HG02840 (cell line): ENCODE data around the gene LCN1.

Experiments used
- ATAC-seq: cut with Tn5 transposase; IDR thresholded peaks from one replicate; pipeline ENCODE4 v1.9.1; 2021; ENCODE audit warnings: mild to moderate bottlenecking, moderate library complexity, moderate number of reproducible peaks; ENCODE audit not compliant: unreplicated experiment, low FRiP score

Gene LCN1

GRCh38 chr9:135488013-135488330 is 33.3 kb upstream of the LCN1 start:
- no peak for ATAC-seq

- no peak for ATAC-seq
These were observed 32.7 kb upstream of the LCN1 start for GRCh38 chr9:135488527-135488926.

DNA sequence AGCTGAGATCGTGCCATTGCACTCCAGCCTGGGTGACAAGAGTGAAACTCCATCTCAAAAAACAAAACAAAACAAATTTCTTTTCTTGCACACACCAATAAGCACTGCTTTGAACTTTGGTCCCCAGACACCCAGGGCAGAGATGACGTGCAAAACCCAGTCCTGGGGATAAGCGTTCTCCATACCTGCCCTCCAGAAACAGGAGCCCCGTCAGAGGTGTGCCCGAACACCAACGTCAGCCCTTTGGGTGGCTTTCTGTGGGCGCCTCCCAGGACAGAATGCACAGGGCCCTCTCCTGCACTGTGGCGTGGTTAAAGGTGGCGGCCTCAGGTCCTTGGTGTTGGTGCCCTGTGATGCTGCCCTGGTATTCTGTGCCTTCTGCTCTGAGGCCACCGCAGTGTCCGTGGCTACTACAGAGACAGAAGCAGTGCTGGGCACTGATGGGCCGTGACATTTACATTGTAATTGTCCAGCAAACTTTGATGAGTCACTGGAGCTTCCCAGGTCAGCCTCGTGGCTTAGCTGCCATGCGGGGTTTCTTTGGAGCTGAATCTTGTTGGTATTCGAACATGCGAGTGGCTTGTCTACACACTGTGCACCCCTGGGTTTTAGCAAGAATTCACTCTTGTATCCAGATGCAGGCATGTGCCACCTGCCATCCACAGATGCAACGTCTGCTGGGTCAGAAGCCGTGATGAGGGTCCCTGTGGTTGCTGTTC is 31.9 kb upstream of the LCN1 start:
- ATAC-seq, result no peak

- no peak for ATAC-seq
These were observed 30.9 kb upstream of the LCN1 start for GRCh38 chr9:135490166-135490870.

DNA sequence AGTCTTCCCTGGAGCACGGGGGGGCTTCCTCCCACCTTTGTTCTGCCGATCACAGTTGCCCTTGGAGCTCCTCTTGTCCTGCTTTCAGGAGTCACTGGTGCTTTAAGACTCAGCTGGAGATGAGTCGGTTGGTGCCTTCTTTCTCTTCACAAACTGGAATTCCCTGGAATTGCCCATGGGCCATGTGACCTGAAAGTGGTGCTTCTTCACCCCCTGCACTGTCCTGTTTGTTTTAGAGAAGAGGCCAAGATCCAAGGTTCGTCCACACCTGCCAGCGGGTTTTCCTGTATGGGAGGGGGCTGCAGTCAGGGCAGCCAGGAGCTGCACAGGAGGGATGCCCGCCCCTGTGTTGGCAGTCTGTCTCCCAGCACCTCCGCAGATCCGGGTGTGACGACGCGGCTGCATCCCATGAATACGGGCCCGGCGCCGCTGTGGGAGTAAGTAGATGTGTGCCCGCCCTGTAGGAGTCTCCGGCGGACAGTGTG is 30.2 kb upstream of the LCN1 start:
- no peak for ATAC-seq

- no peak for ATAC-seq
These were observed 29.5 kb upstream of the LCN1 start for GRCh38 chr9:135491764-135492163.

DNA sequence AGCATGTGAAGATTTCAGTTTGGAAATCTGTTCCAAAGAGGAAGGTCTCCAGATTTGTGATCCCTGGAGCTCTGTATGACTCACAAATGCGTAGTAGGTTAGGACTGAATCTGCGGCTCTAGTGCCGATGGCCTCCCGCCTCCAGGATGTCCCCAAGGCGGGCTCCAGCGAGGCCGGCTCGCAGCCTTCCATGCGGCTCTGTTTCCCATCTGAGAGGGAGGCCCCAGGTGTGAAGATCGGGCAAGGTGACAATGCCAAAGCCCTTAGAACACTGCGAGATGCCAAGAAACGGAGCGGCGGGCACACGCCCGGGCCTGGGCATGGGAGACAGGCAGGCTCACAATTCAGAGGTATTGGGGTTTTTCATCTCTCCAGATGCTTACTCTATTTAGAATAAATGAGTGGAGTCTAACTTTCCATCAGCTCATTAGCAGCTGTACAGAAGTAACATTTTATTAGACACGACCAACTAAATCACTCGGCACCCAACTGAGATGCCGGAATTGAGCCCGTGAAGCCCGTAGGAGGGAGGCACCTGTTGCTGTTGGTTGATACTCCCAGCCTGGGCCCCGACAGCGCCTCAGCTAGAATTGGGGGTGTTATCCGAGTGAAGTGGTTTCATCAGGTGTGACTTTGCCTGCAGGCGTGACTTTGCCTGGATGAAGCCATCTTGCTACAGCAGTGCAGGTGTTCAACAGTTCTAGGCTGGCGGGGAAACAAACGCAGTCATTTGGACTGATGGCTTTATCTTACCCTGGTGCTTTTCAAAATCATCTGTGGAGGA is 28.2 kb upstream of the LCN1 start:
- ATAC-seq, result no peak

DNA sequence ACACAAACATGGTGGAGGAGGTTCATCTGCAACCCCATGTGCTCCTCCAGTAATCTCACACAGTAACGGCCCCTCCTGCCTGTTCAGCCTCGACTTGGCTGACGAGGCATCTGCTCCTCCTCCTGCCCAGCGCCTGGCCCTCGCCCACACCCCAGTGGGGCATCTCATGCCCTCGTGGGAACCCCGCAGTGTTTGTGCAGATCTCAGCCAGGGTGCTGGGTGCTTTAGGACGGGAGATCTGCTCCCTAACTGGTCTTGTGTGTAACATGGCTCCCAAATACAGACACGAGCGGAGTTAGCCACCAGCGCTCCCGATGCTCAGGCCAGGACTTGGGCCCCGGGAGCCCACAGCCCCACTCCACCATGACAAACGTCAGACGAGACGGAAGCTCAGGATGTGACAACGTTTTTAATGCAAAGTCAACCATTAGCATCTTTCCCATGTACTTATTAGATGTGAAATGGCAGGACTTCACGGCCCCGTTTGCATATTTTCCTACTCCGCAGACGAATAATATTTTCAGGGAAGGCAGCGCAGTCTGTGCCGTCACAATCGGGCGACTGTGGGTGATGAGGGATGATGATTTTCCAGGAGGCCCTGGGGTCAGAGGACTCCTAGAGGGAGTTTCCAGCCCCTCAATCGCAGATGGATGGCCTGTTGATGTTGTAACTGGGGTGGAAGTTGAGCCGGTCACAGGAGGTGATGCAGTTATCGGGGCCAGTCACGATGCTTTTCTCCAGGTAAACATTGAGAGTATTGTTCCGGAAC is 26.3 kb upstream of the LCN1 start:
- no peak for ATAC-seq

- ATAC-seq, result no peak
These were observed 22.7 kb upstream of the LCN1 start for GRCh38 chr9:135498381-135499126.

GRCh38 chr9:135499326-135500070 is 21.7 kb upstream of the LCN1 start:
- ATAC-seq, result peak; percentile 59

- ATAC-seq, result peak; percentile 17
These were observed 21.1 kb upstream of the LCN1 start for GRCh38 chr9:135500071-135500524.

- ATAC-seq, result peak; percentile 81
These were observed 20.5 kb upstream of the LCN1 start, which contains the start of gene MRPS2 for GRCh38 chr9:135500525-135501260. MRPS2 (plus strand) TSS chr9:135500682; CDS start chr9:135500711, 29 bp downstream.

GRCh38 chr9:135501261-135502167 is 19.7 kb upstream of the LCN1 start:
- ATAC-seq, result no peak

GRCh38 chr9:135502168-135502872 is 18.9 kb upstream of the LCN1 start:
- ATAC-seq, result no peak

DNA sequence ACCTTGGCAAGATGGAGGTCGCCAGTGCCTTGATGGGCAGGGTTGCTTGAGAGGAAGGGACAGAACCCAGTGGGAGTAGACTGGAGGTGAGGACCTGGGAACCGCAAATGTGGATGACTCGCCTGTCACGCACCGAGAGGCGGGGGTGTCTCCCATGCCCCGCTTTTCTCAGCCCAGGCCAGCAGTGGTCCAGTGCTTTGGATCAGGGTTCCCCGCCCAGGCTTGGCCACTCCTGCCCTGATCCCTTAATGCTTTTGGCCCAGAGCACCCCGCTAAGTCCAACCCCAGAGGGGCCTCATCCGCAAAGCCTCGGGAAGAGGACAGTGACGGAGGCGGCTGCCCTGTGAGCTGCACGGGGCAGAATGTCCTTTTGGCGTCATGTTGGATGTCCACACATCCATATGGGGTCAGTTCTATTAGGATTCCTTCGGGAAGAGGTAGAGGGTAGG is 18.3 kb upstream of the LCN1 start:
- ATAC-seq, result no peak

DNA sequence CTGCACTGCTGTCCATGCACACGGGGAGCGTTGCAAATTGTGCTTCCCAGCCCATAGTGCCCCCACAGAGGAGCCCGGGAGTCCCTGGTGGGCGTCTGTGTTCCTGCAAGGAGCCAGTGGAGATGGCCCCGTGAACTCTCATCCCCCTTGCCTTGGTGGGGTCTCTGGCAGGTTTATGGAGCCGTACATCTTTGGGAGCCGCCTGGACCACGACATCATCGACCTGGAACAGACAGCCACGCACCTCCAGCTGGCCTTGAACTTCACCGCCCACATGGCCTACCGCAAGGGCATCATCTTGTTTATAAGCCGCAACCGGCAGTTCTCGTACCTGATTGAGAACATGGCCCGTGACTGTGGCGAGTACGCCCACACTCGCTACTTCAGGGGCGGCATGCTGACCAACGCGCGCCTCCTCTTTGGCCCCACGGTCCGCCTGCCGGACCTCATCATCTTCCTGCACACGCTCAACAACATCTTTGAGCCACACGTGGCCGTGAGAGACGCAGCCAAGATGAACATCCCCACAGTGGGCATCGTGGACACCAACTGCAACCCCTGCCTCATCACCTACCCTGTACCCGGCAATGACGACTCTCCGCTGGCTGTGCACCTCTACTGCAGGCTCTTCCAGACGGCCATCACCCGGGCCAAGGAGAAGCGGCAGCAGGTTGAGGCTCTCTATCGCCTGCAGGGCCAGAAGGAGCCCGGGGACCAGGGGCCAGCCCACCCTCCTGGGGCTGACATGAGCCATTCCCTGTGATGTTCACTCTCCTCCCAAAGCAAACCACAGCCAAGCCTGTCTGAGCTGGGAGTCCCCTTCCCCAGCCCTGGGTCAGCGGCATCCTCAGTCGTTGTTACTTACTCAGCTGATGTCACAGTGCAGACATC is 17.6 kb upstream of the LCN1 start:
- ATAC-seq, result no peak
